K562 (cell line): ENCODE measurements around the gene NRAP. TPM values are rescaled to one million over a fixed set of nuclear protein-coding genes. Genes with fewer than 3 reads are reported as not detected.

Experiments used
- ATAC-seq: fragments of 200-7000 bp; cut with Tn5 transposase; 3 replicates; pipeline ENCODE4 v1.9.1; 2020; ENCODE audit warnings: moderate library complexity
- BruUV-seq: library from RNA; stranded (reverse); fragments of 400-500 nt; replicated peaks from 2 replicates; lab custom pipeline; 2021; lab: Mats Ljungman, UMichigan
- CTCF ChIA-PET: fragments of 300-600 bp; formaldehyde crosslinking; extraction: SDS; loops from one replicate; lab custom pipeline; 2021; ENCODE audit warnings: low intra/inter-chr PET ratio; lab: Yijun Ruan, JAX
- POLR2A ChIA-PET: fragments of 300-600, 350-650 bp; sonication (Branson Sonifier 250); formaldehyde crosslinking; extraction: SDS; loops from one replicate; lab custom pipeline; 2021; ENCODE audit warnings: antibody characterized with exemption, inconsistent platforms; lab: Yijun Ruan, JAX
- DNase-seq, 4 experiments: peaks; one replicate each; pipeline versions ENCODE4 v3.0.0 to v3.0.0-alpha.2; 2011 to 2018; ENCODE audit warnings: low spot score in 3 of 4, mixed read lengths in 3 of 4; ENCODE audit errors: extremely low read depth in 1 of 4
- FAIRE-seq: peaks from 2 replicates; lab custom pipeline; 2011; peaks lifted over from hg19 to GRCh38; lab: Jason Lieb, UNC
- H2AFZ ChIP-seq: 2 replicates; pipeline ENCODE4 v1.6.0; 2011; ENCODE audit warnings: low read depth, low read length, control low read depth, inconsistent platforms
- H3K27ac ChIP-seq: fragments of 200-600 bp; 3 replicates; pipeline ENCODE4 v1.8.0; 2011; ENCODE audit warnings: low read depth, mild to moderate bottlenecking, control low read depth, inconsistent platforms, low read length, moderate library complexity, mixed read lengths; ENCODE audit errors: extremely low read depth
- H3K27me3 ChIP-seq, 2 experiments: fragments of 300-600 bp in 1 of 2; 2 replicates in 1 of 2; 3 replicates in 1 of 2; pipeline versions ENCODE4 v1.6.0 to v1.8.0; 2011; ENCODE audit warnings: inconsistent platforms in 2 of 2, low read length in 2 of 2, mild to moderate bottlenecking in 1 of 2, mixed read lengths in 1 of 2, moderate library complexity in 1 of 2; ENCODE audit not compliant: control insufficient read depth in 2 of 2, insufficient read depth in 2 of 2
- H3K36me3 ChIP-seq: fragments of 300-600 bp; 3 replicates; pipeline ENCODE4 v1.8.0; 2011; ENCODE audit warnings: mild to moderate bottlenecking, low read length, inconsistent platforms; ENCODE audit not compliant: control insufficient read depth, insufficient read depth
- H3K4me1 ChIP-seq, 2 experiments: fragments of 200-600 bp in 1 of 2; replicated peaks in 1 of 2; 2 replicates in 1 of 2; 3 replicates in 1 of 2; pipeline versions ENCODE4 v1.5.1 to v1.8.0; 2011; ENCODE audit warnings: inconsistent platforms in 2 of 2, low read length in 2 of 2, mild to moderate bottlenecking in 1 of 2, mixed read lengths in 1 of 2, moderate library complexity in 1 of 2; ENCODE audit not compliant: control insufficient read depth in 2 of 2, insufficient read depth in 2 of 2
- H3K4me2 ChIP-seq: 2 replicates; pipeline ENCODE4 v1.6.1; 2011; ENCODE audit warnings: low read length, control low read depth, inconsistent platforms, mixed read lengths; ENCODE audit not compliant: insufficient read depth
- H3K4me3 ChIP-seq: fragments of 200-600 bp; sonication (generic), shearing (Covaris generic); 2 replicates; pipeline ENCODE4 v1.5.1; 2016; ENCODE audit warnings: control low read depth, inconsistent platforms
- H3K79me2 ChIP-seq: fragments of 200-600 bp; 3 replicates; pipeline ENCODE4 v1.8.0; 2011; ENCODE audit warnings: low read length, inconsistent platforms; ENCODE audit not compliant: control insufficient read depth, insufficient read depth
- H3K9ac ChIP-seq, 2 experiments: 2 replicates each; pipeline versions ENCODE4 v1.6.0 to v1.6.1; 2011; ENCODE audit warnings: low read depth in 2 of 2, low read length in 2 of 2, control low read depth in 1 of 2, inconsistent platforms in 1 of 2, mild to moderate bottlenecking in 1 of 2, mixed read lengths in 1 of 2; ENCODE audit not compliant: insufficient read depth in 1 of 2
- H3K9me1 ChIP-seq: one replicate; pipeline ENCODE4 v1.6.0; 2011; ENCODE audit warnings: inconsistent platforms, mild to moderate bottlenecking, low read length, moderate library complexity; ENCODE audit not compliant: control insufficient read depth, insufficient read depth
- H3K9me3 ChIP-seq: replicated peaks from 2 replicates; pipeline ENCODE4 v1.5.1; 2011; ENCODE audit warnings: low read depth, low read length, inconsistent platforms; ENCODE audit not compliant: control insufficient read depth, insufficient read depth
- H4K20me1 ChIP-seq: replicated peaks from 2 replicates; pipeline ENCODE4 v1.6.1; 2011; ENCODE audit warnings: low read length, inconsistent platforms, mixed read lengths; ENCODE audit not compliant: control insufficient read depth, insufficient read depth
- BDP1 ChIP-seq: IDR thresholded peaks from 3 replicates; pipeline ENCODE4 v1.6.1; 2011; ENCODE audit not compliant: insufficient read length, insufficient read depth
- FOXJ3 ChIP-seq: sonication (generic); formaldehyde crosslinking; IDR thresholded peaks from 2 replicates; pipeline ENCODE4 v1.4.0; 2020; ENCODE audit warnings: mild to moderate bottlenecking, missing genetic modification reagents
- MAZ ChIP-seq, 2 experiments: fragments of 450-650 bp in 1 of 2; sonication (generic) in 1 of 2; formaldehyde crosslinking; IDR thresholded peaks in 1 of 2; conservative IDR thresholded peaks in 1 of 2; 2 replicates each; pipeline versions ENCODE4 v1.4.0 to v1.5.0; 2020; ENCODE audit warnings: mild to moderate bottlenecking in 1 of 2, missing genetic modification reagents in 1 of 2
- MBD2 ChIP-seq: sonication (generic); IDR thresholded peaks from 2 replicates; pipeline ENCODE4 v1.6.1; 2016; ENCODE audit warnings: low read depth, borderline replicate concordance
- MTA1 ChIP-seq: fragments of 450-650 bp; IDR thresholded peaks from 2 replicates; pipeline ENCODE4 v1.6.1; 2017; ENCODE audit warnings: borderline replicate concordance
- NFIX ChIP-seq: fragments of 250-450 bp; sonication (Bioruptor Pico); IDR thresholded peaks from 2 replicates; pipeline ENCODE4 v1.4.0; 2020; ENCODE audit warnings: low read depth, mild to moderate bottlenecking, moderate library complexity
- POU5F1 ChIP-seq: fragments of 150-350 bp; IDR thresholded peaks from 2 replicates; pipeline ENCODE4 v1.6.1; 2014; ENCODE audit warnings: borderline replicate concordance, low read length, low read depth, mild to moderate bottlenecking; ENCODE audit not compliant: partially characterized antibody
- RBM22 ChIP-seq: fragments of 200-400 bp; formaldehyde crosslinking; IDR thresholded peaks from 2 replicates; pipeline ENCODE4 v1.6.1; 2018; ENCODE audit warnings: low read length, low read depth; ENCODE audit not compliant: poor library complexity, severe bottlenecking
- SMAD4 ChIP-seq: fragments of 250-450 bp; sonication (Bioruptor Pico); conservative IDR thresholded peaks from 2 replicates; pipeline ENCODE4 v1.8.0; 2021; ENCODE audit warnings: inconsistent platforms, mild to moderate bottlenecking, moderate library complexity
- SNRNP70 ChIP-seq: fragments of 200-400 bp; formaldehyde crosslinking; optimal IDR thresholded peaks from 2 replicates; pipeline ENCODE3; 2017; ENCODE audit warnings: low read depth, low read length
- ZEB2 ChIP-seq: fragments of 450-650 bp; IDR thresholded peaks from 2 replicates; pipeline ENCODE4 v1.6.1; 2016
- ZKSCAN1 ChIP-seq: fragments of 150-350 bp; IDR thresholded peaks from 2 replicates; pipeline ENCODE4 v1.6.1; 2016; ENCODE audit warnings: low read depth, low read length
- ZNF165 ChIP-seq: fragments of 250-450 bp; sonication (Bioruptor Pico); IDR thresholded peaks from 2 replicates; pipeline ENCODE4 v1.4.0; 2020; ENCODE audit warnings: borderline replicate concordance
- ZNF76 ChIP-seq: fragments of 250-450 bp; sonication (Bioruptor Pico); IDR thresholded peaks from 2 replicates; pipeline ENCODE4 v1.4.0; 2020; ENCODE audit warnings: mild to moderate bottlenecking, moderate library complexity, borderline replicate concordance
- ZNF79 ChIP-seq: fragments of 250-450 bp; sonication (Bioruptor Pico); IDR thresholded peaks from 2 replicates; pipeline ENCODE4 v1.4.0; 2020; ENCODE audit warnings: low read depth, mild to moderate bottlenecking, moderate library complexity
- WGBS: fragments of 100-300 bp; shearing (Covaris generic); methylation state at CpG from one replicate; pipeline ENCODE4 v1.1.6; 2016; ENCODE audit warnings: low coverage, mixed read lengths; ENCODE audit not compliant: insufficient coverage; ENCODE audit errors: missing lambda C conversion rate; 5-methylcytosine and 5-hydroxymethylcytosine counted together
- in situ Hi-C: fragments of 300-500 bp; cut with MboI; formaldehyde crosslinking; loops from 4 replicates; pipeline ENCODE4 v1.15.0; 2018; ENCODE audit warnings: inconsistent platforms, mixed read lengths
- intact Hi-C: fragments of 100-400 bp; cut with micrococcal nuclease; formaldehyde crosslinking; loops from 2 replicates; pipeline ENCODE4 v1.14.2; 2022
- polyA plus RNA-seq, 8 experiments: library from polyadenylated mRNA; depleted of rRNA in 4 of 8; stranded (reverse) in 5 of 8; unstranded in 3 of 8; fragments of >200 nt; fragmentation: Nextera tagmentation in 2 of 8; fragmentation: Illumina TruSeq in 1 of 8; extraction: Ambion mirVana in 2 of 8; extraction: Trizol in 1 of 8; gene quantifications; 2 replicates each; pipeline versions ENCODE4 v1.2.1 to v1.2.3, GENCODE V29; 2011 to 2014; ENCODE audit warnings: inconsistent platforms in 1 of 8, missing spikeins in 1 of 8
- total RNA-seq, 7 experiments: library from RNA; depleted of rRNA in 6 of 7; stranded (reverse); fragments of >200 nt in 6 of 7; fragmentation: Illumina TruSeq in 2 of 7; extraction: Trizol in 2 of 7; gene quantifications; 2 replicates each; pipeline versions ENCODE4 v1.2.1 to v1.2.3, GENCODE V29; 2011 to 2021; ENCODE audit warnings: low replicate concordance in 1 of 7
- TF ChIP-seq, protein P1 (sequence below): sonication (generic); formaldehyde crosslinking; IDR thresholded peaks from 2 replicates; pipeline ENCODE4 v1.8.1; 2022; ENCODE audit warnings: missing genetic modification reagents

The NRAP gene
- total and polyA plus RNA-seq, 9 of the 15 experiments (the other 6 are each of a cell fraction or from before 2014, with no cell fraction given): not detected

DNA sequence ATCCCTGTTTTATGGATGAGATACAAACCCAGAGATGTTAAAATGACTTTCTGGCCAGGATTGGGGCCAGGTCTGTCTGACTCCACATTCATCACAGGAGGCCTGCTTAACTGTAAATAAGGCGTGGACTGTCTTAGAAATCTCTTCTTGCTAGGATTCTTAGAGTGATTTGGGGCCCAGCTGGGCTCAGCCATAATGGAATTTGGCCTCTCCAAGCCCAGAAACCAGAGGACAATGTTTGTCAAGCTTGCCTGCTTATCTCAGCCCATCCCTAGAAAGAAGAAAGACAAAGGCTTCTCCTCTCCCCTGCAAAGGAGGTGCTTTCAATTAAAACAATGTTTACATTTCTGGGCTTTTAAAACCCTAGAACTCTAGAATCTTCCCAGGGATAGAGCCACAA lies 108.1 kb downstream of the NRAP start:
- intact Hi-C loops: no loop called here
- CTCF ChIA-PET: no interaction called here
- 17% methylated on average over 1 of the region's 1 CpG for WGBS

More for the DNA sequence above, 108.1 kb downstream of the NRAP start:
- POLR2A ChIA-PET: no interaction called here
- Histone ChIP-seq H3K27me3 (no peaks in the 10 kb centered on the region), H3K9me3 (no peaks in the 10 kb centered on the region), H3K36me3 (no peaks in the 10 kb centered on the region), H3K4me1 (peaks cover 0 to 13% of the 10 kb centered on the region in 2 experiments; a peak in 3 of 5 replicates), H3K4me3 (no peak overlapping the region), H4K20me1 (no peaks in the 10 kb centered on the region), H3K27ac (no peak overlapping the region), H3K79me2 (no peaks in the 10 kb centered on the region), H3K4me2 (no peak overlapping the region), H2AFZ (no peak overlapping the region), H3K9me1 (no peaks in the 10 kb centered on the region), H3K9ac (no peak overlapping the region)
- BruUV-seq: no TSS peak
- FAIRE-seq (no peak), ATAC-seq (no peak), DNase-seq (no peak)
- no peak for TF ChIP-seq NFIX (CRISPR knock-in tag)
- TF ChIP-seq, protein P1, sequence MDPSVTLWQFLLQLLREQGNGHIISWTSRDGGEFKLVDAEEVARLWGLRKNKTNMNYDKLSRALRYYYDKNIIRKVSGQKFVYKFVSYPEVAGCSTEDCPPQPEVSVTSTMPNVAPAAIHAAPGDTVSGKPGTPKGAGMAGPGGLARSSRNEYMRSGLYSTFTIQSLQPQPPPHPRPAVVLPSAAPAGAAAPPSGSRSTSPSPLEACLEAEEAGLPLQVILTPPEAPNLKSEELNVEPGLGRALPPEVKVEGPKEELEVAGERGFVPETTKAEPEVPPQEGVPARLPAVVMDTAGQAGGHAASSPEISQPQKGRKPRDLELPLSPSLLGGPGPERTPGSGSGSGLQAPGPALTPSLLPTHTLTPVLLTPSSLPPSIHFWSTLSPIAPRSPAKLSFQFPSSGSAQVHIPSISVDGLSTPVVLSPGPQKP: no peak
- TF ChIP-seq ZNF79 (CRISPR knock-in tag): no peak
- TF ChIP-seq RBM22: no peak
- TF ChIP-seq FOXJ3 (CRISPR knock-in tag): no peak
- no peak for TF ChIP-seq ZEB2
- TF ChIP-seq MAZ (CRISPR knock-in tag; conservative IDR thresholded peaks at IDR 0.05 in 1 of 2, IDR thresholded peaks at IDR 0.05 in 1 of 2): no peak
- TF ChIP-seq MBD2: no peak
- TF ChIP-seq ZNF76 (CRISPR knock-in tag): no peak
- no peak for TF ChIP-seq SMAD4 (CRISPR knock-in tag)
- no peak for TF ChIP-seq BDP1
- TF ChIP-seq POU5F1: no peak
- TF ChIP-seq MTA1: no peak
- no peak for TF ChIP-seq SNRNP70
- no peak for TF ChIP-seq ZKSCAN1
- TF ChIP-seq ZNF165 (CRISPR knock-in tag): no peak
- in situ Hi-C loops: no loop called here
